Measurements from ENCODE around the gene LRRFIP2.
"Not testable (repeated sequence)": the region's sequence is repeated elsewhere in the genome, so short reads cannot be mapped to it uniquely, and the experiment has no call there.

The LRRFIP2 gene

GRCh38 chr3:37174532-37175126, at the start of gene LRRFIP2:
Gene LRRFIP2, minus strand, starts transcription at chr3:37174582. Its CDS starts 25,599 bp downstream, at chr3:37148983.
- DNase-seq (ENCODE audit: low read depth): no peak

- DNase-seq (ENCODE audit: low read depth): no peak
These were observed 49.2 kb upstream of the LRRFIP2 start for GRCh38 chr3:37223576-37223975.

- DNase-seq (ENCODE audit: low read depth): no peak
These were observed 48.8 kb upstream of the LRRFIP2 start for GRCh38 chr3:37223141-37223558.

GRCh38 chr3:37222542-37222941, 48.2 kb upstream of the LRRFIP2 start:
- not testable (repeated sequence) for DNase-seq (ENCODE audit: low read depth)

GRCh38 chr3:37221407-37221806, 47.0 kb upstream of the LRRFIP2 start:
- DNase-seq (ENCODE audit: low read depth): no peak

- no peak for DNase-seq (ENCODE audit: low read depth)
These were observed 44.9 kb upstream of the LRRFIP2 start for GRCh38 chr3:37219266-37219665.

GRCh38 chr3:37218206-37218605, 43.8 kb upstream of the LRRFIP2 start:
- no peak for DNase-seq (ENCODE audit: low read depth)

- DNase-seq (ENCODE audit: low read depth): no peak
These were observed 42.9 kb upstream of the LRRFIP2 start for GRCh38 chr3:37217098-37217849.

GRCh38 chr3:37216597-37217097, 42.3 kb upstream of the LRRFIP2 start:
- no peak for DNase-seq (ENCODE audit: low read depth)

GRCh38 chr3:37214076-37214475, 39.7 kb upstream of the LRRFIP2 start:
- DNase-seq (ENCODE audit: low read depth): no peak

GRCh38 chr3:37210230-37210629, 35.8 kb upstream of the LRRFIP2 start:
- DNase-seq (ENCODE audit: low read depth): no peak

- not testable (repeated sequence) for DNase-seq (ENCODE audit: low read depth)
These were observed 34.2 kb upstream of the LRRFIP2 start for GRCh38 chr3:37208576-37208975.

- DNase-seq (ENCODE audit: low read depth): not testable (repeated sequence)
These were observed 33.6 kb upstream of the LRRFIP2 start for GRCh38 chr3:37208008-37208407.

GRCh38 chr3:37206041-37206440, 31.7 kb upstream of the LRRFIP2 start:
- DNase-seq (ENCODE audit: low read depth): not testable (repeated sequence)

- DNase-seq (ENCODE audit: low read depth): no peak
These were observed 29.9 kb upstream of the LRRFIP2 start for GRCh38 chr3:37204314-37204713.

- no peak for DNase-seq (ENCODE audit: low read depth)
These were observed 27.7 kb upstream of the LRRFIP2 start for GRCh38 chr3:37202035-37202434.

- DNase-seq (ENCODE audit: low read depth): no peak
These were observed 25.8 kb upstream of the LRRFIP2 start for GRCh38 chr3:37200141-37200540.

- DNase-seq (ENCODE audit: low read depth): no peak
These were observed 24.6 kb upstream of the LRRFIP2 start for GRCh38 chr3:37198996-37199395.

- DNase-seq (ENCODE audit: low read depth): no peak
These were observed 24.2 kb upstream of the LRRFIP2 start for GRCh38 chr3:37198547-37198946.

GRCh38 chr3:37197810-37198371, 23.5 kb upstream of the LRRFIP2 start:
- DNase-seq (ENCODE audit: low read depth): no peak

- DNase-seq (ENCODE audit: low read depth): no peak
These were observed 20.2 kb upstream of the LRRFIP2 start for GRCh38 chr3:37194533-37194932.

- DNase-seq (ENCODE audit: low read depth): no peak
These were observed 16.3 kb upstream of the LRRFIP2 start for GRCh38 chr3:37190667-37191066.

GRCh38 chr3:37189109-37189508, 14.7 kb upstream of the LRRFIP2 start:
- DNase-seq (ENCODE audit: low read depth): no peak

All from stimulated activated CD8-positive, alpha-beta memory T cell treated with anti-CD3 and anti-CD28 coated beads, Interleukin-15, amount 100 ng/mL, for 24 hours (primary cell).